NCI-H1092 (cell line): ENCODE measurements around the gene GSG1L2.

Experiments used
- DNase-seq: peaks from one replicate; lab custom pipeline; 2025; lab: John Stamatoyannopoulos, UW

Gene GSG1L2

DNA sequence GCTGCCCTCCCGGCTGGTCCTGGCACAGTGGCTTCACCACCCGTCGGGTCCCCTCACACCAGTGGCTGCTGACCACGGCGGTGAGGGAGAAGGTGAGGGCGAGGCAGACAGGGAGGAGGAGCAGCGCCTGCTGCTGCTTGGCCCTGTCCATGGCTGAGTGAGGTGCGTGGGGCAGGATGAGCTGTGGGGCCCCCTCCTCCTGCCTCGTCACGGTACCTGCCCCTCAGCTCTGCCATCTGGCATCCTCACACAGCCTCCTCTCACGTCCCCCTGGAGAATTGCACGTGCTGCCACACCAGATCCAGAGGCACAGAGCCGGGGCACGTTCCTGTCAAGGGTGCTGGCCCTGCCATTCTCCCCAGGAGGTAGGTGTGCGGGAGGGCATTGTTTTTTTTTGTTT lies at the start of gene GSG1L2:
GSG1L2 (minus strand) TSS at position 159 of the 400 bp plus-strand sequence; CDS start at position 151, 8 bp downstream.
- DNase-seq = no peak

DNA sequence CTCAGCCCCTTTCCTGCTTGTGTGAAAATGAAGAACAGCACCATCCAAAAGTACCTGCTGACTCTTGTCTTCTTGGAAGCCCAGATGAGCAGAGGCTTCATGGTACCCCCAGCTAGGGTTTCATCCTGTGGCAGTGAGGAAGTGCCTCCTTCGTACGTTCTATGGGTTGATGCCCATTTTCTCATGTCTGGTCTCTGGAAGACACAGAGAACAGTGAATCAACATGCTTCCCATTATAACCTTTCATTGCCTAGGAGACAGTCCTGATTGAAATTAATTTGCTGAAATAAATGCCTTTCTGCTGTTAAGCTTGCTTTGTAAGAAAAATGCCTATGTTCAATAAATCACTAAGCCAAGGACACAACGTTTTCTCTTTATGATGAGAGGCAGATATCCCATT lies 46.7 kb upstream of the GSG1L2 start:
- no peak for DNase-seq

DNA sequence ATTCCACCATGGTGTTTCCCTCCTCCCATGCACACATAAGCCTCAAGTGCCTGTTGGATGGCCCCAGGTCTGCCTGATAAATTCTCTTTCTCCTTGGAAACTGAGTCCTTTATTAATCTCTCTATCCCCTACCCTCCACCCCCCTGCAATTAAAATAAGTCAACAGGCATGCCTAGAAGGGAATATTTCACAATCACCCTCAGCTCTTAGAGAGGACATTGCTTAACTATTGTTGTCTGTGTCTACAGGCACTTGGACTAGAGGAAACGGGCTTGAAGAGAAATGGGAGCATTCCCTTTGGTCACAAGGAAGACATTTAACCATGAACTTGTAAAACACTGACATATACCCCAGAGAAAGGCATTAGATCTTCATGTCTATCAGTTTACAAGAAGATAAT lies 43.7 kb upstream of the GSG1L2 start:
- no peak for DNase-seq

DNA sequence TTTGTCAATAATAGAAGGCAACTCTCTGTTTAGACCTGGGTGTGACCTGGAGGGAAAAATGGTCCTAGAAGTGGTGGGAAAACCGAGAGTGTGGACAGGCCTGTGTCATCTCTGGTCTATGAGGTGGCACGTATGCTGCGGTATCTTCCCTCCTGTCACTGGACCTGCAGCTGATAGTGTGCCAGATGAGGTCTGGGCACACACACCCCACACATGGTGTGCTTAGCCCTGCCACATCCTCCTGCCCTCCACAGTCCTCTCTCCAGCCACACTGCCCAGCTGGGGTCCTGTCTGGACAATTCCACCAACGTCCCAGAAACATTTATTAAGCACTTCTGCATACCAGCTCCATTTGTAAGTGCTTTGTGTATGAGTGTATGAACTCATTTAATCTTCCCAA lies 41.1 kb upstream of the GSG1L2 start:
- no peak for DNase-seq

DNA sequence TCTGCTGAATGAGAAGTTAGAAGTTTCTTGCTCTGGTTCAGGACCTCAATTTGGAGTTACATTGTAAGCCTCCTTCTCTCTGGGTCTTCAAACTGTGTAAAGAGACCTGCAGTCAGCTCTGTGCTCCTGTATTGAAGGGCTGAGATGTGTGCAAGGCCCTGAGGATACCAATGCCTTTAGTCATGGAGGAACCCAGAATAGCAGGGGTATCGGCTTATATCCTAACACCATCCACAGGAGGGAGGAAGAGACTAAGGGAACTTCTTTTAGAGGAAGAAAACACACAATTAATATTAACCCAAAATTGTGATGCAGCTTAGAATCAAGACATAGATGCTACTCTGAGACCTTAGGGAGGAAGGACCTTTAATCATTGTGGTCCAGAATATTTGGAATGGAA lies 40.3 kb upstream of the GSG1L2 start:
- DNase-seq = no peak

DNA sequence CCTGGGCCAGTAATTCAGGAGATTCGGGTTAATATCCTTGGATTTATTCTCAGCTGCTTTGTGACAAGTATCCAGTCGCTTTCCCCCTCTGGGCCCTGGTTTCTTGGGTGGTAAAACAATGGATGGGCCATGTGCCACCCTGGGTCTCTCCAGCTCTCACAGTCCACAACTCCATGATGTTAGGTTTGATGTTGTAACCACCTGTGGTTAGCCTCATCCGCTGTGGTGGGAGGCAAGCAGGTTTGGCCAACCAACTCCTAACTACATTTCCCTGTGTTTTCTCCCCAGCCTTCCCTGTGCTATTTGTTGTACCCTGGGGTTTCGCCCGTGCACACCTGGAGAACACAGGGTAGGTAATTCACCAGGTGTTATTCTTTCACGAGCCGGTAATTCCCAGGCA lies 39.0 kb upstream of the GSG1L2 start:
- no peak for DNase-seq

DNA sequence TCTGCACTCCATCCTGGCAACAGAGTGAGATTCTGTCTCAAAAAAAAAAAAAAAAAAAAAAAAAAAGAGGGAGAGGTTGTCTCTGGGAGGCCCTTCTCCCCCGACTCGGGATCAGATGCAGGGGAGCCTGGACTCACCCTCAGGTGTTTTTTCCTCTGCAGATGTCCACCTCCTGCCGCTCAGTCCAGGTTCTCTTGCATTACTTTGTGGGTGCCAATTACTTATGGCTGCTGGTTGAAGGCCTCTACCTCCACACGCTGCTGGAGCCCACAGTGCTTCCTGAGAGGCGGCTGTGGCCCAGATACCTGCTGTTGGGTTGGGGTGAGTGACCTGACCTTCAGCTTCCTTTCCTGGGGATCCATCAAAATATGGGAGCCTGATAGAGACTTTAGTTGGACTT lies 37.9 kb upstream of the GSG1L2 start:
- DNase-seq = no peak

DNA sequence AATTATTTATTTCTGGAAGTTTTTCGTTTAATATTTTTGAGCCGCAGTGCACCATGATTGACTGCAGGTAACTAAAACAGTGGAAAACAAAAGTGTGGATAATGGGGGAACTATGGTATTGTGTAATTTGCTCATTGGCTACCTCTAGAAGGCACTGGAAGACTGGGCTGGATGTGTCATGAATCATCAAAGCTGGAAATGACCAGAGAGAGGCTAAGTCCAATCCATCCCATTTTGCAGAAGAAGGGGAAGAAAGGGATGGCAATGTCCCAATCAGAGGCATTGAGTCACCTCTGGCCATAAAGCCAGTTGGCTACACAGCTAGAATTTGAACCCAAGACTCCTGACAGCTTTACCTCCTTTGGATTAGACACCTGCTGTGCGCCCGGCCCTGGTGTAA lies 33.2 kb upstream of the GSG1L2 start:
- DNase-seq = no peak

DNA sequence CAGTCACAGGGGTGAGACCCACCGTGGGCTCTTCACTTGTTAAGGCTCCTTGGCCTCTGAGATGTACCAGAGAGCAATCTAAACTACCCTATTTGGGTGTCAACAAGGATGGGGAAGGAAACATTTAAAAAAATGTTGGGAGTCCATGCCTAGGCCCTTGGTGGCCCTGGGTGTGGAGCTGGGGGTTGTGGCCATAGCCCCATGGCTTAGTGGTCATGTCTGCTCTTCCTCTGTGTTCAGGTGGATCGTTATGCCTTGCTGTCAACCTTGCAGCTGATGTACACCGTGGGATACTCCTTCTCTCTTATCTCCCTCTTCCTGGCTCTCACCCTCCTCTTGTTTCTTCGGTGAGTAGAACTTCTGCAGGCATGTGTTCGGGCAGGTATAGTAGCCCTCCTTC lies 32.4 kb upstream of the GSG1L2 start:
- no peak for DNase-seq

DNA sequence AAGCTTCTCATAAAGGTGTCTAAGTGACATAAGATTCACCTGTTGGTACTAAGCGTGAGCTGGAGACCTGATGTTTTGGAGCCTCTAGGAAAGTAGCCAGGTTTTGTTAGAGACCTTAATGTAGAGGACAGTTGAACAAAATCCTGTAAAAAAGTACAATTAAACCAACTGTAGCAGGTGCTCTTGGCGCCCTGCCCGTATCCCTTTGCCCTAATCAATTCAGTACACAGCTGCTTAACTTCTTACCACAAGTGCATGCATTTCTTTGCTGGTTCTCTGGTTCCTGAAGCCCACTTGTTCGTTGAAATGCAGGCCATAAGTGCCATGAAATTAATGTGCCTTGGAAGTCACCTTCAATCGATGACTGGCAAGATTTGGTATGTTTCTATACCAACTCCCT lies 28.3 kb upstream of the GSG1L2 start:
- DNase-seq = no peak

DNA sequence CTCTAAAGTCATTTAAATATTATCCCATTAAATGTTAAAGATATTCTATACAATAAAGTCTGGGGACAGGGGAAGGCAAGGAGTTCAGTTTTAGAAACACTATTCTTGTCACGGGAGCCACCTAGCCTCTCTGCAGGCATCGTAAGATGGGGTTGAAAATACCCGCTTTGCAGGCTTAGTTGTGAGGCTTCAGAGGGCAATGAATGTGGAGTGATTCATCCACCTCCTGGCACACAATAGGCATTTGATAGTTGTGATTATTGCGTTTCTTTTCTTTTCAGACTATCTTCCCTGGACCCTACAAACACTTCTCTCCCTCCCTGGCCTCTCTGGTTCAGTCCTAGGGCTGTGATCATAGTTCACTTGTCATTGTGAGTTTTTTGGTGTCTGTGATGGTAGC lies 23.4 kb upstream of the GSG1L2 start:
- no peak for DNase-seq

DNA sequence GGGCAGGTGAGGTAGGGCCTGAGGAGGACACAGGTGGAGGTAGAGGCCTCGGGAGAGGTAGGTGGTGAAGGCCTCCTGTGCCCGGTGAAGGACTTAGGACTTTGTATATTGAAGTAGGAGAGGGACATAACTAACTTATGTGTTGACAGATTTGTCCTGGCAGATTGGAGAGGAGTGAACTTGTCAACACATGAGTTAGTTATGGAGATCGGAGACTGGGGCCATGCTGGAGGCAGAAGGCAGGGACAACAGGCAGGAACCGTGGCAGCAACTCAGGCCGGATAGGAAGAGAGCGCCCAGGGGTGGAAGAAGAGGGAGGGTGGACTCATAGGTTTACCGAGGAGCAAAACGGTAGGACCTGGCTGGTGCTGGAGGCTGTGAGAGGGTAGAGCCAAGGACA lies 22.3 kb upstream of the GSG1L2 start:
- DNase-seq = no peak

DNA sequence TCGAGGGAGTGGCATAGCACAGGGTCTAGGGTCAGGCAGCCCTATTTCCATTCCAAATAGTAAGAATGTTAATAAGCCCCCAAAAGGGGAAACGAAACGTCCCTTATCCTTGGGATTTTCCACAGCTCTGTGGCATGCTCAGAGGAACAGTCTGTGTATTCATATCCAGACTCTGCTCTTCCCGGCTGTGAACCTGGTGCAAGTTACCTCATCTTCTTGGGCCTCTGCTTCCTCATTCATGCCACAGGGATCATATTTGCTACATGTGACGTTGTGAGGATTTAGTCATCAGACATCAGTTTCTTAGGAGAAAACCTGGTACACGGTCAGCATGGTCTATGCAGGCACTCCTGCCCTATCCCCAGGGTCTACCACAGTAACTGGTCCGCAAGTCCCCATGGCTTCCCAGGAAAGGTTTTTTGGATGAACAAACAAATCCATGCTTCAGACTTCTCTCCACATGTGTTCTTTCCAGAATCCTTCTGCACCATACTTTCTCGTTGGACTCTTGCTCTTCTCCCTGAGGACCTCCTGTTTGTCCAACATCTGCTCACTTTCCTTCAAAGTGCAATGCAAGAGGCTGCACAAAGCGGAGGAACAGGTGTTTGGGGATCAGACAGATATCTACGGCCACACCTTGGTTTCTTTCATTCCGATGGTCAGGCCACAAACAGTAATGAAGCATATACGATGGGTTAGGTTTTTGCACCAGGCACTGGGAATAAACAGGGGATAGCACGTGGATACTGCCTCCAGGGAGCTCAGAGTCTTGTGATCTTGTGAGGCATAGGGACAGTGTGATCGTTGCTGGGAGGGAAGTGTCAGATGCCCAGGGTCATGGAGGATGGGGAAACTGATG lies 21.5 kb upstream of the GSG1L2 start:
- no peak for DNase-seq

DNA sequence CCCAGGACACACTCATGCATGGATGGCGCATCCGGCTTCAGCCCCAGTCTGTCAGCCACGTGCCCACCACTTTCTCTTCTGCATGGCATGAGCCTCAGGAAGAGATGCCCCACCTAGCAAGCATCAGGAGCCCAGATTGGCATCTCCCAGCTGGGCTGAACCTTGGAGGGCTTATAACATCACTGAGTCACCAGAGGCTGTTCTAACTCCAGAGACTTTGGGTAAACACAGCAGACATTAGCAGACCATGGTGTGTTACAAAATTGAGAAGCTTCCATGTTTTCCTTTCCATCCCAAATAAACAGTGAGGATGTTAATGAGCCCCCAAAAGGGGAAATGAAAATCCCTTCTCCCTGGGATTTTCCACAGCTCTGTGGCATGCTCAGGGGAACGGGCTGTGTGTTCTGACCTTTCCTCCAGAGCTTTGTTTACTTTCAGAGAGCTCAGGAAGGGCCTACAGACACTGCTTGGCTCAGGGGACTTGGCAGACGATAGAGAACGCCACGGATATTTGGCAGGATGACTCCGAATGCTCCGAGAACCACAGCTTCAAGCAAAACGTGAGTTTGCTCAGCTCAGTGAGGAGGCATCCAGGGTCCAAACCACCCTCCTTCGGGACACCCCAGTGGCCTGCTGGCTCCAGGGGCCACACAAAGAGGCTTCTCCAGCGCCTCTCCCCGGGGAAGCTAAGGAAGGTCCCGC lies 20.3 kb upstream of the GSG1L2 start:
- DNase-seq = no peak

DNA sequence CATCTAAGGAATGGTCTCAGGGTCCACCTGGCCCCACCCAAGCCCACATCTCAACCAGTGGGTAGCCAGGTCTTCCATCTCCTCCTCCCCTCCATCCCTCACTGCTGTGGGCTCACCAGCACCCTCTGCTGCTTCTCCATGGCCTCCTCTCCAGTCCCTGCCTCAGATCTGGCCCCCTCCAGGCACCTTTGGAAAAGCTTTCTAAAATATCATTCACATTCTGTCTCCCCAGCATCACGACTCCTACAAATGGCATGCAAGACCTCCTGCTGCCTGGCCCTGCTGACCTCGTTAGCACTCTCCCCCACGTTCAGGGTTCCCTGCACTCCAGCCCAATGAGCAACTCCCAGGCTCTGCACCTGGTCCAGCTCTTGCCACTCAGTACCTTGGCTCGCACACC lies 17.6 kb upstream of the GSG1L2 start:
- DNase-seq = no peak

DNA sequence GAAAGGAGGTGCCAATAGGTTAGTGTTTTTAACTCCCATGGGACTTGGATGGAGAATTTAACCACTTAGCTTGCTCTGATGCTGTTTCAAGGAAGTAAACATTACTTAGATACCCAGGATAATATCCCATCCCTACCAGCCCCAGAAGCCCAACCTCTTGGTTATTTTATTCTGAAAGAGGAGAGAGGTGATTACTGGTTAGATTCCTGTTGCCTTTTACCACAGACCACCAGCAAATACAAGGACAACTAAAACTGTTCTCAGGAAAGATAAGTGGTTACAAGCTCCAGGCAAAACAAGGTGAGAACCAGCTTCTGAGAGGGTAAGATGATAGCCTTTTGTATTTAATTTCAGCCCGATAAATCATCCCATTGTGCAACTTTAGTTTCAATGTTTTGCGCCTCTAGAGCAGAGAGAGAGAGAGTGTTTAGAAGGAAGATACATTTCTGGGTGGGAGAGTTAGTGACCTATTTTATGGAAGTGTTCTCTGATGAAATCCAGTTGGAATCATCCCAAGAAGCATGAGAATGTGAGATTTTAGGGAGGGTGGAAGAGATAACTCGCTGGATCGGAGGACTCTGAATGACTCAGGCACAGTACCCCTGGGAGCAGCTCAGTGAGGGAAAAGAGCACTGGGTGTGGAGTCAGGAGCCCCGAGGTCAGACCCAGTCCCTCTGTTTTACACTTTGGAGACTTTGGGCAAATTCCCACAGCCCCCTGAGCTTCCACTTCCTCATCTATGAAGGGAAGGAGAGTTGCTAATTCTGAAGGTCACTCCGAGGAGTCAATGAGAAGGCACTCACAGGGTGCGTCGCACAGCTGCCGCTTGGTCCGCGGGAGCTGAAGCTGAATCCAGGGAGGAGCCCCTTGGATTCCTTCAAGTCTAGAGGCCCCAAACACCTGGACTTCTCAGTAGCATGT lies 15.9 kb upstream of the GSG1L2 start:
- DNase-seq = no peak

DNA sequence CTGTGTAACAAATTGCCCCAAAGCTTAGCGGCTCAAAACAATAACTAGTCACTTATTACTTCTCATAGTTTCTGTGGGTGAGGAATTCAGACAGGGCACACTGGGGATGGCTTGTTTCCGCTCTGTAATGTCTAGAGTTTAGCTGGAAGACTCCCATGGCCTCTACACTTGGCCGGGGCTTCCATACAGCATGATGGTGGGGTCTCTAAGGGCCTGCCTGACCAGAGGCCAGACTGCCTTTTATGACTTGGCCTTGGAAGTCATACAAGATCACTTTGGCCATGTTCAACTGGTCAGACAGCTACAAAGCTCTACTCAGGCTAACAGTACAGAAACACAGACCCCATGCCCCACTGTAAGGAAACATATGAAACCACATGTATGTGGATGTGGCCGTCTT lies 12.0 kb upstream of the GSG1L2 start:
- no peak for DNase-seq

DNA sequence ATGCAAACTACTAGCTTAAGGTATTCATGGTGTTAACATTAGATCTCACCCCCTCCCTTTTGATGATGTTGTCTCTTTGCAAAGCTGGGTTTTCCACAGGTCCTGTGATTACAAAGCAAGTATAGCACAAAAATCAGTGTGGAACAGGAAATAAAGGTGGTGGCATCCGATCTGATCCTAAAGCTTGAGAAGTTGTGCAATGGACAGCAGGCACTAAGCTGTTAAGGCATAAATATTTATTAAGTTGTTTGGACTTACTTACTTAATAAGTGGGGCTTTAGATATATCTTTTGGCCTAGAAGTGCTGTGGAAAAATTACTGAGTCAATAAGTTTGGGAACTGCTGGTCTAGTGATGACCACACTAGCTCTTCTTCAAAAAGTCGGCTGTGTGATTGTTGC lies 8.8 kb upstream of the GSG1L2 start:
- no peak for DNase-seq

DNA sequence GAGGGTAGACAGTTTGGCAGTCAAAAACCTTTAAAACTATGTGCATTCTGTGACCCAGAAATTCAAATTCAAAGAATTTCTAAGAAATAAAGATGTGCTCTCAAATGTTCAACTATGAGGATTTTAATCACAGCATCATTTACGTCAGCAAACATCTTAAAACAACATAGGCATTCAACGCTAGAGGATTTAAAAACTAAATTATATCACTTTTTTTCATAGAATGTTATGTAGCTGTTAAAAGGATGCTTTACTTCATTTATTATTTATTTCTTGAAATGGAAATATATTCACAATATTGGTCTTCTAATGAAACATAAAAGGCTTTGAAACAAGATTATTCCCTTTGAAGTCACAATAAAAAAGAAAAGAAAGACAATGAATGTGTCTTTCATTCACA lies 7.5 kb upstream of the GSG1L2 start:
- DNase-seq = no peak

DNA sequence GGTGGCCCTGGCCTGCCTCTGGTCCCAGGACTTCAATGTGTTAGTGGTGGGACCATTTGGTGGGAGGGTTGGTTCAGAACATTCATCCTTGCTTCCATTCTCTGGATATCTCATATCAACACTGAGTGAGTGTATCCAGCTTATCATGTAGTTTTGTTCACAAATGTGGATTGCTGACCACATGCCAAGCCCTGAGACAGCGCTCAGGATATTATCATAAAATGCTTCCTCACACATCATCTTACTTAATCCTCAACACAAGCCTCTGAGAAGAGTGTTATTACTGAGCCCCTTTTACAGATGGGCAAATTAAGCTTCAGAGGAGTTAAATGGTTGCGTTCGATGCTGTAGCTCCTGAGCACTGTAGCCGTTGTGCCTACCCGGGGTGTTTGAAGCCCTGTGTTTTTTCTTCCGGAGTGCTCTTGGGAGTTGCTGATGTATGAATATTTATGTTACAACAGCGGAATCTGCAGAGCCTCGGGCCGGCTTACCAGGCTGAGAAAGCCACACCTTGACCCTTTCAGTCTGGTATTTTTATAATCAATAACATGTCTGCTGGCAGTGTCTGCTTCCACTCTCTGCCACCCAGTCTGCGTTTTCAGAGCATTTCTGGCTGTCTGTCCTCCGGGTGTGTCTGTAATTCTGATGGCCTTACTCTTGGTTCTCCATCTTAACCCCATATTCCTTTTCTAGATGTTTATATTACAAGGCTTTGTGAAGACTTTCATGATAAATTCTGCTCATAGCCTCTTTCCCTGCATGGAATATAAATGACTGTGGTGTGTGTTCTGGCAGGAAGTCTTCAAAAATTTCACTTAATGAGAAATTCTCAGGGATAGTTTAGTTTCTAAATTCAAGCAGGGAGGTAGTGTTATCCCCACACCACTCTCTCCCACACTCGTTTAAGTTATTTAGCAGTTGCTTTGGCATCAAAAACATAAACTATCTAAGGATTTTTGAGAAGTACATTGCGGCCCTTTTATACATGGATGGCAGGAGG lies 6.7 kb upstream of the GSG1L2 start:
- no peak for DNase-seq

DNA sequence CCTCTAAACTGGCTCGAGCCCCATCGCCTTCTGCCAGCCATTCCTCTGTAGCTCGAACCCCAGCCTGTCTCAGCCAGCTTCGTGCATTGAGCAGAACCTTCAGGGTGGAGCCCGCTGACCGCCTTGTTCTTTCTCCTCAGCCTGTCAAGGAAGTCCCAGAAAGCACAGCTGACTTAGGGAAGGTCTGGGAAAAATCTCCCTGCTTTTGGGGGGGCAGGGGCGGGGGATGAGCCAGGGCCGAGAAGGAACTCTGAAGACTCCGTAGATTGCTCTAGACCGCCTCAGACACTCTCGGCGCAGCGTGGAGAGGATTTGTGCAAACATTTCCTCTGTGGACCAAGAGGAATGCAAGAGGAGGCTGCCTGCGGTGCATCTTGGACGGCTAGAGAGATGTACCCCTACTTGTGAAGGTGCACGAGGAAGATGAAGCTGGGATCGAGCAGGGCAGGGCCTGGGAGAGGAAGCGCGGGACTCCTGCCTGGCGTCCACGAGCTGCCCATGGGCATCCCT lies 3.8 kb upstream of the GSG1L2 start, which contains the start of gene GLP2R:
GLP2R (plus strand) TSS at position 284 of the 510 bp plus-strand sequence; CDS start at position 424, 140 bp downstream.
- no peak for DNase-seq
